ENCODE measurements around the gene GPATCH2.

The GPATCH2 gene

DNA sequence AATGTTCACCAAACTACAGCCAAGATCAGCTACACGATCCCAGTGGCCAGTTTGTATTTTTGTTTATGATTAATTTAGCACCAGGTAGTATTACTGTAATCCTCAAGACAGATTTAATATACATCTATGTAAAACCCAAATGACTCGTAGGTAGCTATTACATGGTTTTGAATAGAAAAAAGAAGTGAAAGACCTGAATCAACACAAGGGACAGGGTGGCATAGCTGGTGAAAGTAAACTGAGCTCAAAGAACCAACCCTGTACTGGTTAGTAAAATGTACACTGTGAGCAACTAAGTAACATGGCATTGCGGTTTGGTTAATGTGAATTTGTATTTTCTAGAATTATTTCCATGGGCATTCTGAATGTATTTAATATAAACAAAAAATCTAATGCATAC lies 8.8 kb downstream of the GPATCH2 start:
- no peak for DNase-seq (ENCODE audit: low read depth, low spot score)
- no peak overlapping the region for H3K4me3 ChIP-seq (ENCODE audit: low read depth, low read length)
- ChIA-PET POLR2A (no interaction called here), CTCF (interaction anchor here (1.6 kb wide), 1 partner anchor 9 kb away, joined by 6 read pairs; the partner anchor contains the start of genes GPATCH2 and SPATA17)
- TF ChIP-seq, protein P1, sequence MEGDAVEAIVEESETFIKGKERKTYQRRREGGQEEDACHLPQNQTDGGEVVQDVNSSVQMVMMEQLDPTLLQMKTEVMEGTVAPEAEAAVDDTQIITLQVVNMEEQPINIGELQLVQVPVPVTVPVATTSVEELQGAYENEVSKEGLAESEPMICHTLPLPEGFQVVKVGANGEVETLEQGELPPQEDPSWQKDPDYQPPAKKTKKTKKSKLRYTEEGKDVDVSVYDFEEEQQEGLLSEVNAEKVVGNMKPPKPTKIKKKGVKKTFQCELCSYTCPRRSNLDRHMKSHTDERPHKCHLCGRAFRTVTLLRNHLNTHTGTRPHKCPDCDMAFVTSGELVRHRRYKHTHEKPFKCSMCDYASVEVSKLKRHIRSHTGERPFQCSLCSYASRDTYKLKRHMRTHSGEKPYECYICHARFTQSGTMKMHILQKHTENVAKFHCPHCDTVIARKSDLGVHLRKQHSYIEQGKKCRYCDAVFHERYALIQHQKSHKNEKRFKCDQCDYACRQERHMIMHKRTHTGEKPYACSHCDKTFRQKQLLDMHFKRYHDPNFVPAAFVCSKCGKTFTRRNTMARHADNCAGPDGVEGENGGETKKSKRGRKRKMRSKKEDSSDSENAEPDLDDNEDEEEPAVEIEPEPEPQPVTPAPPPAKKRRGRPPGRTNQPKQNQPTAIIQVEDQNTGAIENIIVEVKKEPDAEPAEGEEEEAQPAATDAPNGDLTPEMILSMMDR (IDR thresholded peaks at IDR 0.05; ENCODE audit: insufficient read depth, low read length, missing control alignments): no peak

DNA sequence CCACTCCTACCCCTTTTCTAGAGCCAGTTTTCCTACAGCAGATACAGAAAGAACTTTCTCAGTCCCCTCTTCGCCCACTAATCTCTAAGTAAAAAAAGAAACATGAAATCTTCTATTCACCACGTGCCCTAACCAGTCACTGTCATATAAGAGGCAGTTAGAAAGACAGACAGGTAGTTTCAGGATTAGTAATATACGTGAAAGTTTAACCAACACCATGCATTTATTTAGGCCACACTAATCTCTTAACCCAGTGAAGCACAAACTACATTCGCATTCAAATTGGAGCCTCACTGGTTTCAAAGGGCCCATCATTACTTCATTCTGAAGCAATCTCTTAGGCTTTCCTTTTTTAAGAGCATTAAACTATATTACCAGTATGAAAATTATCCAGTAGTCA lies 10.1 kb downstream of the GPATCH2 start:
- TF ChIP-seq, protein P1 (IDR thresholded peaks at IDR 0.05; ENCODE audit: insufficient read depth, low read length, missing control alignments): no peak
- no peak for DNase-seq (ENCODE audit: low read depth, low spot score)
- CTCF ChIA-PET: no interaction called here
- H3K4me3 ChIP-seq (ENCODE audit: low read depth, low read length): no peak overlapping the region
- POLR2A ChIA-PET: no interaction called here

DNA sequence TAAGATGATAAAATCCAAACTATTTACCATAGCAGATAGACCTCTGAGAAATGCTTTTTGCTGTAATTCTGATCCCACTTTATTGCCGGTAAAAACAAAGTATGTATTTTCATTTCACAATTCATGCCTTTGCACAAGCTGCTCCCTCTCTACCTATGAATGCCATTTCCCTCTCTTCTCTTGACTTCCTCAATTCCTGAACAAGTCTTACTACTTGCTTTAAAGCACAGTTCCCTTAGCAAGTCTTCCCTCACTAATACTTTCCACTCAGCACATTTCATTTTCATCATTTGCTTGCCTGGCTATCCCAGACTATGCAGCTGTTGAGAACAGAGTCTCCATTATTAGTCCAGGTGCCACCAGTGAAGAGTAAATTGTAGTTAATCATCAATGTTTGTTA lies 13.8 kb downstream of the GPATCH2 start:
- TF ChIP-seq, protein P1 (IDR thresholded peaks at IDR 0.05; ENCODE audit: insufficient read depth, low read length, missing control alignments): no peak
- no peak for DNase-seq (ENCODE audit: low read depth, low spot score)
- no peak overlapping the region for H3K4me3 ChIP-seq (ENCODE audit: low read depth, low read length)
- CTCF ChIA-PET: interaction anchor here (1.6 to 1.7 kb wide), 2 partner anchors 13 to 54 kb away, joined by 3 read pairs; partner anchors contain the start of gene GPATCH2
- POLR2A ChIA-PET: no interaction called here

DNA sequence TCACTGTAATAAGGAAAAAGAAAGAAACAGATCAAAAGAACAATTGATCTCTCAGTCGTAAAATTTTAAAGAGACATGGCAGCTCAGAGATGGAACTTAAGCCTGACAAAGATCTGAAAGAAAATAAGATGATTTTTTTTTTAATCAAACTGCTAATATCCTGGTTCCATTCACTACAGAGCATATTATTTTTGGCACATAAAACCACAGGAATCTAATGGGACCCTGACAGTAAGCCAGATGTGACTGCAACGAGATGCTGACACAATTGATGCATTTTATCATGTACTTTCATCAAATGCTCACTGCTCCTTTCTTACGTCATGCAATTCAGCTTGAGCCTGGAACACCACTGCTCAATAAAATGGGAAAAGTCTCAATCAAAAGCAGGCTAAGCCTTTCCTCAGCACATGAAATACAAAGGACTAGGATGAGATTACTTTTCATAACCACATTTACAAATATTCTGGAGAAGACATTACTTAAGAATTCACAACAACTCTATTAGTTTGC lies 16.6 kb downstream of the GPATCH2 start:
- CTCF ChIA-PET: no interaction called here
- TF ChIP-seq, protein P1 (IDR thresholded peaks at IDR 0.05; ENCODE audit: insufficient read depth, low read length, missing control alignments): no peak
- no peak for DNase-seq (ENCODE audit: low read depth, low spot score)
- POLR2A ChIA-PET: interaction anchor here (0.8 to 1.3 kb wide), 2 partner anchors 16 to 17 kb away, joined by 3 to 4 read pairs; partner anchors contain the start of genes GPATCH2 and SPATA17
- H3K4me3 ChIP-seq (ENCODE audit: low read depth, low read length): no peak overlapping the region

GRCh38 chr1:217605390-217605789 lies 25.5 kb downstream of the GPATCH2 start:
- no peak for DNase-seq (ENCODE audit: low read depth, low spot score)
- ChIA-PET POLR2A (no interaction called here), CTCF (interaction anchor here (1.2 kb wide), 1 partner anchor 26 kb away, joined by 6 read pairs; the partner anchor contains the start of genes GPATCH2 and SPATA17)
- no peak overlapping the region for H3K4me3 ChIP-seq (ENCODE audit: low read depth, low read length)
- TF ChIP-seq, protein P1 (IDR thresholded peaks at IDR 0.05; ENCODE audit: insufficient read depth, low read length, missing control alignments): no peak

- POLR2A ChIA-PET: no interaction called here
- CTCF ChIA-PET: no interaction called here
- DNase-seq (ENCODE audit: low read depth, low spot score): no peak
- no peak overlapping the region for H3K4me3 ChIP-seq (ENCODE audit: low read depth, low read length)
- TF ChIP-seq, protein P1 (IDR thresholded peaks at IDR 0.05; ENCODE audit: insufficient read depth, low read length, missing control alignments): no peak
Observed at GRCh38 chr1:217602380-217602779, 28.5 kb downstream of the GPATCH2 start.

Data from AG04449 (cell line).